CD4-positive, alpha-beta T cell treated with Interleukin-10 for 1 hour (primary cell): Measurements from ENCODE around the gene HERC2.
"Not testable (repeated sequence)": the region's sequence is repeated elsewhere in the genome, so short reads cannot be mapped to it uniquely, and the experiment has no call there.

Experiments
- DNase-seq: peaks from one replicate; pipeline ENCODE4 v3.0.0-alpha.2; 2020

HERC2 gene

DNA sequence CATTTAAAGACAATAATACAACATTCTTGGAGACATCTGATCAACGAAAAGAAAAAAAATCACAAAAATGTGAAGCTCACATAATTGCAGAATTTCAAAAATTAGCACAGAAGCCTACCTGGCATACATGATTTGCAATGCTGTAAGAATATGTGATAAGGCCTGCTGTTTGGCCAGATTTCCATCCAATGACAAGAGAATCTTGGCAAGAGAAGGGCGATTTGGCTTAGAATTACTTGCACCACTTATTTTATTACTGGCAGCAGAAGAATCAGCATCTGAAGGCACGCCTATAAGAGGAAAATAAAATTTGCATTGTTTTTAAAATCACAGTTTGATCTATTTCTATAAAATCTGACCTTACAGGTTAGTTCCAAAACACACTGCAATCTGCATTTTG is 152.6 kb downstream of the HERC2 start:
- no peak for DNase-seq

DNA sequence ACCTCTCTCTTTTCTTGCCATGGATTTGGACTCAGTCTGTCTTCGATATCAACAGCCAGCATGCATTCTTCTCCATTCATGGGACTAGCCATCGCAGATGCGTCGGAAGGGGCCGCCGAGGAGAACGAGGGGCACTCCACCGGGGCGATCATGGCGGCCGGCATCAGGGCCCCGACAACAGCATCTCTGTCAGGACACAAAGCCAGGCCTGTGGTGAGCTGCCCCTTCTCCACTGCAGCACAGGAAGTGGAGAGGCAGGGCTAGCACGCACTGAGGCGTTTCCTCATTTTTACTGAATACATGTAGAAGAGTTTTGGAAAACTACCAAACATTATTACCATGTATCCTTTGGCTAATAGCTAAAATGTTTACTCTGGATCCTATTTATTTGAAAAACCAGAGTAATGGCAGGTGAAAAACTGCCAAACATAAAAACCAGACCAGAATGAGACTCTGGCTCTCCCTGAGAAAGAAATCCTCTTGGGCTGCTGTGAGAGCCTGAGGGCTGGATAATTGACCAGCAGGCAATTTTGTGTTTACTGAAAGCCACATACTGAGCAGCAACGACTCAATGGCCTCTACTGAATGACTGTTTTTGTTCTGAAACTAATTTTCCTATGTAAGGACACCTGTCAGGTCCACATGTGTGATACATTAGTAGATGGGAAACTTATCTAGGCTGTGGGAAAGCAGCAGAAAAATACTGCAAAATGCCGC is 153.4 kb downstream of the HERC2 start:
- DNase-seq = not testable (repeated sequence)

DNA sequence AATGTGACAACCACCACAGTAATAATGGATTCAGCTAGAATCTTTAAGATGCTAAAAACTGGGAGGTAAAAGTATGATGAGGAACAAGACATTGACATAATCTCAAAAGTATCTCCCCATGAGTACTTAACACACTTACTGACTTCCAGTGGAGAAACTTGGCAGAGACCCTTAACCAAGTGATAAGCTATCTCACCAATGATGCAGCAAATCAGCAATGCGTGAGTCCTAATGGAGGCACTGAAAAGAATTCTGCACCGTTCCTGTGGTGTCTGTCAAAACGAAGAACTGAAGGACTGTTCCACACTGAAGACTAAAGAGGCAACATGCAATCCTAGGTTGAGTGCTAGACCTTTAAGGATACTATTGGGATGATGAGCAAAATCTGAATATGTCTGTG is 154.9 kb downstream of the HERC2 start:
- DNase-seq = no peak

DNA sequence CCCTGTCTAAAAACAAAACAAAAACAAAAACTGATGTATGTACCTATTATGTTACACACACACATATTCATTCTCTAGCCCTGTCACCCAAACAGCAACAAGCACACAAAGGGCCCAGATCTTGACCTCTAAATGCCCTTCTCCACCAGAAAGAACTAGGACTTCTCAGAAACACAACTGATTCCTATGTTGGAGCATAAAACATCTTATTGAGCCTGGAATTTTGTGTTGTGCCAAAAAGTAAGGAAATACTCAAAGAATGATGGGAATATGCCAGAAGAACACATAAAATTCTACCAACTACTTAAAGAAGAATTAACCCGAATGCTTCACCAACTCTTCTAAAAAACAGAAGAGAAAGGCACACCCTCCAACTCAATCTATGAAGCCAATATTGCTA is 156.2 kb downstream of the HERC2 start:
- no peak for DNase-seq

DNA sequence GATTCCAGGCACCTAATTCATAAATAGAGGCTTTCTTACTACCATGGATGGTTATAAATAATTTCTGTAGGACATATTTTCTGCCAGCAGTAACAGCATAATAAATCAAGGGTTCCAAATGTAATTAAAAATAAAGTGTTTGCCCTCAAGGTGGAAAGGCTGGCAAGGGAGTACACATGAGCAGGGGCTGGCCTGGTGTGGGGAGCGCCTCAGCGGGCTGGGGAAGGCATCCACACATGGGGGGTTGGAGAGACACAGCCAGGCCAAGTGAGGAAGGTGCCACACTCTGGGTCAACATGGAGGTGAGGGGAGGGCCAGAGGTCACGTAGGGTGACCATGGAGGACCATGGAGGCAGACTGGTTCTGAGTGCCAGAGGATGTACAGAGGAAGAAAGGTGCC is 157.1 kb downstream of the HERC2 start:
- DNase-seq = no peak

DNA sequence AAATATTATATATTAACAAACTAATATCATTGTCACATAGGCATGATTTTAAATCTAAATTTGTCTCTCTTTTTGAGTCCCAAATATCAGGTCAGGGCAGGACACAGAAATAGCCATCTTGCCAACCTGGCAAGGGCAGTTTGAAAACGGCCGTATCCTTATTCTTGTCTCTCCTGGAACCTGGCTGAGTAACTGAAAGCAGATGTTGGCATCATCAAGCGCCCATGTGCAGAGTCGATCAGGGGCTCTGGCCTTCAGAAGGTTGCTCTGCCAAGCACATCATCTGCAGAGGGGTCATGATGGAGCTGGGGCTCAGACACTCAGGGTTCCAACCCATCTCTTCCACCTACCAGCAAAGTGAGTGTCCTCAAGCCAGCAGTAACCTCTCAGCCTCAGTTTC is 167.7 kb downstream of the HERC2 start:
- DNase-seq = no peak

DNA sequence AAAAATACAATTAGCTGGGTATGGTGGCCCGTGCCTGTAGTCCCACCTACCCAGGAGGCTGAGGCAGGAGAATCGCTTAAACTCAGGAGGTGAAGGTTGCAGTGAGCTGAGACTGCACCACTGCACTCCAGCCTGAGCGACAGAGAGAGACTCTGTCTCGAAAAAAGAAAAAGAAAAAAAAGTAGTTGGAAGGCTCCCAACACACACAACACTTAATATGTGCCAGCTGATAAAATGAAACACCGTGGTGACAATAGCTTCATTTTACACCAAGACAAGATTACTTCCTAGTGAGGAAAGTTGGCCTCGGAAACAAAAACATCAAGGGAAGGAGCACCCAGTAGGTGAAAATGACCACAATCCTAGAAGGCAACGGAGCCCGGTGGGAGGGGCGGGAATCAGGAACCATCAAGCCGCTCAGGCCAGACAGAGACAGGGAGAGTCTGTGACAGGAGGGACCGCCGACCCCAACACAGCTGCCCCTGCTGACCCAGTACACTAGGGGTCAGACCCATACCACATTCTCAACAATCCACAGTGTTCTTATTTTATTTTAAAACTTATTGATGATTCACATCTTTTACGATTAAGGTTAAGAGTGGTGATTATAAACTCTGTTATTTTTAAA is 168.4 kb downstream of the HERC2 start:
- no peak for DNase-seq

DNA sequence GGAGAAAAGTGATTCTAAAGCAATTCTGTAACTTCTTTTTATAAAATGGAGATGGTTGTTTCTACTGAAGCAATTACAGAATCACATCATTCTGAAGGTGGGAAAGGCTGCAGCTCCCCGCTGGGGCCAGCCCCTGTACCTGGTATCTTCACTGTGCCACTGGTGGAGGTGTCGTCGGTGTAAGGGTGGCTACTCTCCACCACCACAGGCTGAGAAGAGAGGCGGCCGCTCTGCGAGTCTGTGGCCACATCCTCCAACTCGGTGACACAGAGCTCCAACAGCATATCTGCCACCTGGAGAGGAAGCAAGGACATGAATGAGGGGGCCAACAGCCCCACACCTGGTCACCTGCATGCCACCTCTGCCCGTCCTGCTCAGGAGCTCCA is 169.4 kb downstream of the HERC2 start:
- not testable (repeated sequence) for DNase-seq

DNA sequence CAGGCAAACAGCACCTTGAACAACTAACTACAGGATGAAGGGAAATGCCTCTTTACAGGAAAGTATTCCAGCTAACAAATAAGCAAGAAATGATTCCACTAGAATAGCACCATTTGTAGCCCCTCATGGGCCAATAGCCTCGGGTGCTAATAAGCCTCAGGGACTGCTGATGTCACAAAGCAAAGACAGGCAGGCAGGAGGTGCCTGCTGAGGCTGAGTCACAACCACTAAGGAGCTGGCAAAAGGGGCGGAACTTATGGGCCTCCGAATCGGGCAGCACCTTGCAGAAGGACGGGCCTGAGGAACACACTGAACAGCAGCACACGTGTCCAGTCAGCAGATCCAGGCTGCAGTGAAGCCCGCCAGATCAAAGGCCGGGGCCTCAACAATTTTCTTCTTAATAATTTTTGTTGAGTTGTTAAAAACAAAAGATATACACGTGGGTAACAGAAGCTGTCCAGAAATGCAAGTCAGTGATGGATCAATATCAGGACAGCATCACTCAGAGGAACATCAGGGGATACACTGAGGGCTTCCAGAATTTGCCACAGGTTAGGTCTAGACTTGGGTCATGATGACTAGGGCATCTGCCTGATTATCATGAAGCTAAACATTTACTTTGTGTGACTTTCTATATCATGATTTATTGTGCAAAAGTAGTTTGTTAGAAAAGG is 170.0 kb downstream of the HERC2 start:
- DNase-seq = not testable (repeated sequence)

DNA sequence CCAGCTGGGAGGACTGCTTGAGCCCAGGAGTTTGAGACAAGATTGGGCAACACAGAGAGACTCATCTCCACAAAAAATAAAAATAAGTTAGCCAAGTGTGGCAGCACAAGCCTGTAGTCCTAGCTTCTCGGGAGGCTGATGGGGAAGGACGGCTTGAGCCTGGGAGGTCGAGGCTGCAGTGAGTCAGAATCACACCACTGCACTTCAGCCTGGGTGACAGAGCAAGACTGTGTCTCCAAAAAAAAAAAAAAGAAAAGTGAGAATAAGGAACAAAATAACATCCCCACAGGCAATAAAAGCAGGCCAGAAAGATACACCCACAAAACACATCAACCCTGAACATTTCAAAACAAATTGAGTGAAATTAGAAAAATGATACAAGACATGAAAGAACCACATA is 174.2 kb downstream of the HERC2 start:
- DNase-seq = no peak

DNA sequence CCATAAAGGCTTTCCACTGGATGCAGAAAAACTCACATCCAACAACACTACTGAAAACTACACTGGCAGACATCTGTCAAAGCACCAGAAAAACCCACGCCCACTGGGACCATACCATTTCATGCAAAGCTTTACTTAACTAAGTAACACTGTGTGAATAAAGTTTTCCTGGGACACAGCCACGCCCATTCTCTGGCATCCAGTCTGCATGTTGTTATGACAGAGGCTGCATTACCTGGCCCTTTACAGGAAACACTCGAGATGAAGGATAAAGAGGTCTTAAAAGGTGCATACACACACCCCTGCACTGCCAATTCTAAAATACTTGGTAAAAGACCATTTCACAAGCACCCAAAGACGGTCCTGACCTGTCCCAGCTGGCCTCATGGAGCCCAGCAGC is 176.6 kb downstream of the HERC2 start:
- not testable (repeated sequence) for DNase-seq

DNA sequence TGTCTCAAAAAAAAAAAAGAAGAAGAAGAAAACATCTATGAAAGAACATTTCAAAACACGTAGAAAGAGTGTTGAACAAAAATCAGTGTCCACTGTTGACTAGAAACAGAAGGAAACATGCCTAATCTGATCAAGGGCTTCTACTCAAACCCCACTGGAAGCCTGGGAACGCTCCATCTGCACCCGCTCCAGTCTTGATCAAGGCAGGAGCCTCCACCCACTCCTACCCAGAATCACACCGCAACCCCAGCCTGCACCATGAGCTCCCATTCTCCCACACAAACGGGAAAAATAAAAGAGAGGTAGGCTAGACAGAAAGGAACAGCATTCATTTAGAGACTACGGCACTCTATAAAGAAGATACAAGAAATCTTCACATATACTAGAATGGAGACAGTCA is 181.9 kb downstream of the HERC2 start:
- DNase-seq = no peak

DNA sequence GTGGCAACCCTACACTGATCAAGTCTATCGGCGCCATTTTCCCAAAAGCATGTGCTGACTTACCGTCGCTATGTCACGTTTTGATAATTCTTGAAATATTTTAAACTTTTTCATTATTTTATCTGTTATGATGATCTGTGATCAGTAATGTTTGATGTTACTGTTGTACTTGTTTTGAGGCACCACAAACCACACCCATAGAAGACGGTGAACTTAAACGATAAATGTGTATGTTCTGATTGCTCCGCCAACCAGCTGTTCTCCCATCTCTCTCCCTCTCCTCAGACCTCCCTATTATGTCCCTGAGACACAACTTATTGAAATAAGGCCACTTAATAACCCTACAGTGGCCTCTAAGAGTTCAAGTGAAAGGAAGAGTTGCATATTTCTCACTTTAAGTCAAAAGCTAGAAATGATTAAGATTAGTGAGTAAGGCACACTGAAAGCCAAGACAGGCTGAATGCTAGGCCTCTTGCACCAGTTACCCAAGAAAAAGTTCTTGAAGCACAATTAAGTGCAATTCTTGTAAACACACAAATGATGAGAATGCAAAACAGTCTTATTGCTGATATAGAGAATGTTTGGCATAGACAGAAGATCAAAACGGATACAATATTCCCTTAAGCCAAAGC is 184.5 kb downstream of the HERC2 start:
- not testable (repeated sequence) for DNase-seq

DNA sequence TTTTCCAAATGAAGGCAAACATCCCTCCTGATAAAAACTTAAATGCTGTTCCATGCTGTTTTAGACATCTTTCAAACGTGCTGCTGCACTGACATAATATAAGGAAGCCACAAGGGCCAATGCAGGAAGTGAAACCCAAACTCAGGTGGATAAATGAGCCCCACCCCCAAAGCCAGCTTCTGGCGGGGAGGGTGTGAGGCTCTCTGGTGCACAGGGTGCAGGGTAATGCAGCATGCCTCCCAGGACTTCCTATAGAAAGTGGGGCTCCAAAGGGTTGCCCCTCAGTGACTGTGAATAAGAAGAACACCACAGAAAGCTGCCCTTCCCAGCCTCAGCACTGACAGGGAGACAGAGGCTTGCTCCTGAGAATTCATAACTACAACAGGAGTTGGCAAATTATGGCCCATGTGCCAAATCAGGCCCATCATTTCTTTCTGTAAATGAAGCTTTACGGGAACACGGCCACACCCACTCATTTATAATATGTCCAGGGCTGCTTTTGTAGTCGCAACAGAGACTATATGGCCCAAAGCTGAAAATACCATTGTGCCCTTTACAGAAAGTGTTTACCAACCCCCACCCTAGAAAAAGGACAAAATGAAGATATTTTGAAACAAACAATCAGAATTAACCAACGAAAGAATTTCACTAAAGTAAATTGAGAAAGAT is 185.6 kb downstream of the HERC2 start:
- DNase-seq = peak; percentile 29

DNA sequence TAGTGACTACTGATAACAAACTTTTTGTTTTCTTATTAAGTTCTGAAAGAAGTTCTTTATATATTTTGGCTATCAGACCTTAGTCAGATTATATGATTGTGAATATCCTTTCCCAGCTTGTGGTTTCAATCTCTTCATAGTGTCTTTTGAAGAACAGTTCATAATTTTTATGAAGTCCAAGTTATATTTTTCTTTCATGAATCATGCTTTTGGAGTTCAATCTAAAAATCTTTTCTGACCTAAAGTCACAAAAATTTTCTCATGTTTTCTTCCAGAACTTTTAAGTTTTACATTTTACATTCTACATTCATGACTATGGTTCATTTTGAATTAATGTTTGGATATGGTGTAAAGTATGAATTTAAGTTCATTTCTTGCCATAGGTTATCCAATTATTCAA is 188.7 kb downstream of the HERC2 start:
- no peak for DNase-seq

DNA sequence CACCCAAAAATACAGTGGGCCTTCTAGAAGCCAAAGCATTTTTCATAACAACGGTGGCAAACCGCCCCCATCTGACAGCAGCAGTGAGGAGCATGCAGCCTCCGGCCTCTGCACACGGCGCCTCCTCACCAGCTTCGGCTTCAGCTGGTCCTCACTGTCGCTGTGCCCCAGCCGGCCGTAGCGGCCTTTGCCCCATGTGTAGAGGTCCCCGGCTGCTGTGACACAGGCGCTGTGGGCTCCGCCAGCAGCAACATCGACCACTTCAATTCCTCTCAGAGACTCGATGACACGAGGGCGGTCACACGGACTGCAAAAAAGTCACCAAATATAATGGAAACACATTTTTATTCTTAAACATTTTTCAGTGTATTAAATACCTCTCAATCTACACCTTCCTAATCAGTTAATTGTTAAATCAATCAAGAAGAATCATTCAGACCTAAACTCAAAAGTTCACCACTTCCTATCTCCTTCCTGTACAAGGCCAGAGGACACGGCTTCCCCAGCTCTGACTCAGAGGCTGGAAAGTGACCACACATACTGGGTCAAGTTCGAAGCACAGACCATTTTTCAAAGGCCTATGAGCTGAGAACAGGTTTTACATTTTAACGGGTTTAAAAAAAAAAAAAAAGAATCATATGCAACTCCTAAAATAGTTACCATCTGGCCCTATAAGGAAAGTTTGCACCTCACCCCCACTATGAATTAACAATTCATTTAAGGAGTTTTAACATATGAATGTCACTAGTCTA is 189.3 kb downstream of the HERC2 start:
- no peak for DNase-seq

DNA sequence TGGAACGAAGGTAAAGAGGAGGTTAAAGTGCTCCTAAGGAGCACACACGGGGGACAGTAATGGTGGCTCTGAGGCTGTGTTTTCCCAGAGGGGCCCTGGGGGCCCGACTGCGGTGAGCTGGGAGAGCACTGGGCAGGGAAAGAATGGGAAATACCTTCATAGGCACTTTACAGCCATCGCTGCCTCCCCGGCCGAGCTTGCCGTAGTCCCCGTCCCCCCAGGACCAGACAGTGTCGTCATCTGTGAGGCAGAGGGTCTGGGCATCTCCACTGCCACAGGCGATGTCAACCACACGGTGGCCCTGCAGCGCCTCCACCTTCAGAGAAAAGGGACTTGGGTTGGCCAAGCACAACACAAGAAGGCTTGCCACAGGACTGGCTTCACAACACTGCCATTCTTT is 190.0 kb downstream of the HERC2 start:
- DNase-seq = no peak

DNA sequence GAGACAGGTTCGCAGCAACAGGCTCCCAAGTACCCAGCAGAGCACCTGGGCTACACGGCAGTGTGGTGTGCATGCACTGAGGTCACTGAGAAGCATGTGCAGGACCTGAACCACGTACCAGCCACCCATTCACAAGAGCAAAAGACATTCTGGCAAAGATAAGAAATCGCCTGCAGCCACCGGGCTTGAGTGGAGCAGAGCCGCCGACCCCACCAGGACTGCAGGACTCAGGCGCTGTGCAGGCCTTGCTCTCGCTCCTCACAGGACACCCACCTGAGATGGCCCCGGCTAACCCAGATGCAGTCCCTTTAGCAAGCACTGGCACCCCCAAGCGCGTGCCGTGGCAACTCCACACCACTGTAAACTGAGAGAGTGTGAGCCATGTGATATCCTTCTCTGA is 190.6 kb downstream of the HERC2 start:
- no peak for DNase-seq

DNA sequence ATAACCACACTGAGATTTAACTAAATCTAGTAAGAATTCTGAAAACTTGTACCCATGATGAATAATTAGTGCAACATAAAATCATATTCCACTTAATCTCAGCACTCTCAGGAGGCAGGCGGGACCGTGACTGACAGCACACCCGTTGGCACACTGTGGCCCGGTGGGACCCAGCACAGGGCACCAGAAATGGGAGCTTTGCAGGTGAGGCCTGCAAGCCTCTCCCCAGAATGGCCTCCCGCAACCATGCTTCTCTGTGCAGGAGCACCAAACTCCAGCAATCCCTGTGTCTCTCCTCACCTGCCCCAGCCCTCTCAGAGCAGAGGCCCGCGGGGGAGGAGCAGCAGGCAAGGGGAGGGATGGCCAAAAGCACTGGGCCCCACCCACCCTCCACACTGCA is 191.3 kb downstream of the HERC2 start:
- DNase-seq = no peak

DNA sequence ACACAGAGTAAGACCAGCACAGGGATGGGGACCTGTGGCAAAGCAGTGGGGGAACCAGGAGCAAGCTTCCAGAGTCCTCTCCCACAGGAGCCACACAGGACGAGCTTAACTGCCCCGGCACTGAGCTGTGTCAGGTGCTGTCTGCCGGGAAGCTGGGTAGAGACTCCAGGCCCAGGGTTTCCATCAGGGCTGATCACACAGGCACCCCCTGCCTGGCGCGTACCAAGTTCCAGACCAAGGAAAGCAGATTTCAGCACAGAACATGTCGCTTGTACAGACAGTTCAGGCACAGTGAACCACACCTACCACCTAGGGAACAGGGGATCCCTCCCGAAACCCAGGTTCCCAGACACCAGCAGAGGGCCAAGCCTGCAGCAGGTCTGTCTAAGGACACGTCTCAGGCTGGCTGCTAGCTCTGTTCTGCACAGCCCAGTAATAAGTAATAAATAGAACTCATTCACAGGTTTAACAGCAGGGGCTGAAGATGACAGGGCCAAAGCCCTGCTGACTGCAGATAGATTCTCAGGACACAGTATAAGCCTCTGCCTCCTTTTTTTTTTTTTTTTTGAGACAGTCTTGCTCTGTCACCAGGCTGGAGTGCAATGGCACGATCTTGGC is 192.6 kb downstream of the HERC2 start:
- no peak for DNase-seq

DNA sequence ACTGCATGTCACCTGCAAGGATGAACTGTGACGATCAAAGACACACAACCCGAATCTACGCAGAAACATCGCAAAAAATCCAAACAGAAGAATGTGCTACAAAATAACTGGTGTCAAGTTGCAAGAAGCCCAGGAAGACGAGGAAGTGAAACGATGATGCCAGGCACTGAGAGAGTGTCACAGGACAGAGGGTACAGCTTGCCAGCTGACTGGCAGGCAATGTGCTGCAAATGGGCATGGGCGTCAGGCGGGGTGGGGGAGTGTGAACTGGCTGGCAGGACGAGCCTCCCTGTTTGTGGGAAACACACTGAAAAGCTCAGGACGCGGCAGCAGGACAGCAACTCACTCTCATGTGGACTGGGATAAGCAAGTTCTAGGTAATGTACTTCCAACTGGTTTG is 193.9 kb downstream of the HERC2 start:
- no peak for DNase-seq

DNA sequence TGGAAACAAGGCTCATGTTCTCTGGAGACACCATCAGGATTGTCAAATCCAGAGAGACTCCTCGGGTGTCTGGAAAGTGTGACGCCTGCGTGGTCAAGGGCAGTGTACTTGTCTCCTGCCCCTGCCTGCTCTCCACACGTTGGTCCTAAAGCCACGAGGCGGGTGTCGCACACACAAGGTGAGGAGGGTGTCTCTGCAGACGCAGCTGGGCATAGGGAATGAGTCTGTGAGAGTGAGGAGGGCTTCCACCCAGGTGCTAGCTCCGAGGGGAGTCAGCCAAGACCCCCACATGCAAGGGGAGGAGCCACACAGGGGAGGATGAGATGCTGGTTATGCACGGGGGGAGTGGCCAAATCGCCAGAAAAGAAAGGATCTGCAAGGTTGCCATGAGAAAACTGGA is 194.9 kb downstream of the HERC2 start:
- DNase-seq = no peak
